ENCODE measurements around the gene ARL6IP5. TPM values are rescaled to one million over a fixed set of nuclear protein-coding genes. Genes with fewer than 3 reads are reported as not detected.

Gene ARL6IP5
- total and polyA plus RNA-seq, 2 of the 13 experiments (the other 11 are each of a cell fraction or from before 2014, with no cell fraction given), result 23.7 to 29.6 TPM

- TF ChIP-seq HNRNPL (IDR thresholded peaks at IDR 0.05; ENCODE audit: low read depth, low read length) (no peak), ZNF567 (CRISPR knock-in tag; IDR thresholded peaks at IDR 0.05; ENCODE audit: borderline replicate concordance) (no peak), SMAD9 (CRISPR knock-in tag; IDR thresholded peaks at IDR 0.05) (no peak), NFYC (CRISPR knock-in tag; IDR thresholded peaks at IDR 0.05) (0 out of 2 replicates have a peak, but pooled peaks have one; percentile 9), ZNF878 (CRISPR knock-in tag; IDR thresholded peaks at IDR 0.05) (peak; percentile 20; the same call in 1 of the 2 replicates), MBNL3 (CRISPR knock-in tag; conservative IDR thresholded peaks at IDR 0.05) (no peak), MIER3 (CRISPR knock-in tag; IDR thresholded peaks at IDR 0.05; ENCODE audit: borderline replicate concordance) (no peak), MIER2 (CRISPR knock-in tag; IDR thresholded peaks at IDR 0.05) (no peak), NR1H2 (CRISPR knock-in tag; IDR thresholded peaks at IDR 0.05; ENCODE audit: borderline replicate concordance, low read depth) (no peak), BATF2 (CRISPR knock-in tag; IDR thresholded peaks at IDR 0.05) (no peak)
Measured at GRCh38 chr3:69051756-69052471, 32.8 kb upstream of the ARL6IP5 start, which contains the start of gene TMF1 (continued).

DNA sequence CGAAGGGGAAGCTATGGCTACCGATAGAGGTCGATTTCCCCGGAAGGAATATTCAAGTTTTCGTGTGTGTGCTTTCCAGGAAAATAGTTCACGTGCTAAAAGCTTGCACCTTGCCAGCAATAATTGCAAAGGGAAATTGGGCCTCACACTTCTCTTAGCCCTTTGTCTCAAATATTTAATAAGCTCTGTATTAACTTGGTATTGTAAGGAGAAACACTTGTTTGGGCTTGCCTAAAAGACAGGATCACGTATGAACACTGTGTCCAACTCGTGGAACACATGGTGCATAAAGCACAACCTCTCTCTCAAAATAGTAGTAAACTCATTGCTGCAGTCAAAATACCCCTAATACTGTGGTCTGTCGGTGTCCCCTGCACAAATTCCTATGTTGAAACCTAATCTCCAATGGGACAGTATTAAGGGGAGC lies 32.3 kb upstream of the ARL6IP5 start:
- CTCF ChIA-PET (ENCODE audit: low intra/inter-chr PET ratio, low total read pairs), result no interaction called here
- POLR2A ChIA-PET, result interaction anchor here (1.1 to 2.0 kb wide), 5 partner anchors 8 to 39 kb away, joined by 3 to 18 read pairs (median 9); partner anchors contain the start of genes ARL6IP5 and EOGT
- BruUV-seq (replicated peaks), result TSS peak; percentile 97
- peak overlapping the region; percentile 98 for H3K9ac ChIP-seq (ENCODE audit: insufficient read depth, low read depth, low read length)
- H2AFZ ChIP-seq (ENCODE audit: low read length), result peak overlapping the region; percentile 37
- peaks cover 30% of the 10 kb centered on the region for H3K4me1 ChIP-seq (ENCODE audit: insufficient read depth, low read length)
- in situ Hi-C loops (cut with HindIII; ENCODE audit: extremely low pct_ligation_motif_present, low pct_unique_long_range_greater_than_20kb), result no loop called here
- peaks cover 13% of the 10 kb centered on the region for H4K20me1 ChIP-seq (ENCODE audit: insufficient read depth, low read length)
- ATAC-seq (no peak; the same call in 1 of the 3 replicates), FAIRE-seq (no peak), DNase-seq (ENCODE audit: low spot score) (no peak)
- H3K4me3 ChIP-seq (replicated peaks in 1 of 3; ENCODE audit: insufficient read depth in 1 of 3, low read depth in 2 of 3, low read length in 3 of 3), result peak overlapping the region; percentile 79 to 95 (median 89)
- H3K9me3 ChIP-seq (ENCODE audit: low read length), result no peaks in the 10 kb centered on the region
- peak overlapping the region; percentile 89 for H3K4me2 ChIP-seq (ENCODE audit: low read depth, low read length)
- peaks cover 43% of the 10 kb centered on the region for H3K79me2 ChIP-seq (ENCODE audit: insufficient read depth, low read length)
- peak overlapping the region; percentile 91 for H3K27ac ChIP-seq (ENCODE audit: extremely low read length, insufficient read depth, low read length)
- H3K27me3 ChIP-seq (ENCODE audit: control insufficient read depth in 1 of 2, insufficient read depth in 2 of 2, low read length in 2 of 2), result no peaks in the 10 kb centered on the region; a peak in 1 of 5 replicates
- peaks cover 3 to 25% of the 10 kb centered on the region in 2 experiments; a peak in 3 of 5 replicates for H3K36me3 ChIP-seq (replicated peaks in 1 of 2; ENCODE audit: control insufficient read depth in 1 of 2, insufficient read depth in 2 of 2, low read length in 2 of 2)
- 11% methylated on average over 8 of the region's 9 CpGs for WGBS (ENCODE audit: low lambda C conversion rate)
- intact Hi-C loops (cut with micrococcal nuclease; ENCODE audit: unreplicated experiment), result loop anchor here (1.0 to 5.0 kb wide), 2 partner anchors 28 to 40 kb away; partner anchors contain the start of genes EOGT and UBA3
- TF ChIP-seq, protein P1, sequence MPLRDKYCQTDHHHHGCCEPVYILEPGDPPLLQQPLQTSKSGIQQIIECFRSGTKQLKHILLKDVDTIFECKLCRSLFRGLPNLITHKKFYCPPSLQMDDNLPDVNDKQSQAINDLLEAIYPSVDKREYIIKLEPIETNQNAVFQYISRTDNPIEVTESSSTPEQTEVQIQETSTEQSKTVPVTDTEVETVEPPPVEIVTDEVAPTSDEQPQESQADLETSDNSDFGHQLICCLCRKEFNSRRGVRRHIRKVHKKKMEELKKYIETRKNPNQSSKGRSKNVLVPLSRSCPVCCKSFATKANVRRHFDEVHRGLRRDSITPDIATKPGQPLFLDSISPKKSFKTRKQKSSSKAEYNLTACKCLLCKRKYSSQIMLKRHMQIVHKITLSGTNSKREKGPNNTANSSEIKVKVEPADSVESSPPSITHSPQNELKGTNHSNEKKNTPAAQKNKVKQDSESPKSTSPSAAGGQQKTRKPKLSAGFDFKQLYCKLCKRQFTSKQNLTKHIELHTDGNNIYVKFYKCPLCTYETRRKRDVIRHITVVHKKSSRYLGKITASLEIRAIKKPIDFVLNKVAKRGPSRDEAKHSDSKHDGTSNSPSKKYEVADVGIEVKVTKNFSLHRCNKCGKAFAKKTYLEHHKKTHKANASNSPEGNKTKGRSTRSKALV (CRISPR knock-in tag; IDR thresholded peaks at IDR 0.05), result no peak
- peak; percentile 49; the same call in 1 of the 2 replicates for TF ChIP-seq POLR2G (IDR thresholded peaks at IDR 0.05; ENCODE audit: low read depth, low read length)
- TF ChIP-seq PHF20 (CRISPR knock-in tag; IDR thresholded peaks at IDR 0.05), result no peak
- no peak for TF ChIP-seq KDM2A (CRISPR knock-in tag; IDR thresholded peaks at IDR 0.05; ENCODE audit: borderline replicate concordance, low read depth)
- no peak for TF ChIP-seq SRSF4 (IDR thresholded peaks at IDR 0.05; ENCODE audit: low read depth, low read length, poor library complexity, severe bottlenecking)
- no peak for TF ChIP-seq ATF5 (CRISPR knock-in tag; IDR thresholded peaks at IDR 0.05; ENCODE audit: low read depth)

All from HepG2 (cell line).